ENCODE results near the gene SPC24. TPM values are rescaled to one million over a fixed set of nuclear protein-coding genes. Genes with fewer than 3 reads are reported as not detected.
A peak's percentile ranks its signal among the peaks of the same experiment; 100 is the strongest.

Gene SPC24
- total and polyA plus RNA-seq, 9 of the 15 experiments (the other 6 are each of a cell fraction or from before 2014, with no cell fraction given): 18.2 to 154 (median 60.9) TPM

DNA sequence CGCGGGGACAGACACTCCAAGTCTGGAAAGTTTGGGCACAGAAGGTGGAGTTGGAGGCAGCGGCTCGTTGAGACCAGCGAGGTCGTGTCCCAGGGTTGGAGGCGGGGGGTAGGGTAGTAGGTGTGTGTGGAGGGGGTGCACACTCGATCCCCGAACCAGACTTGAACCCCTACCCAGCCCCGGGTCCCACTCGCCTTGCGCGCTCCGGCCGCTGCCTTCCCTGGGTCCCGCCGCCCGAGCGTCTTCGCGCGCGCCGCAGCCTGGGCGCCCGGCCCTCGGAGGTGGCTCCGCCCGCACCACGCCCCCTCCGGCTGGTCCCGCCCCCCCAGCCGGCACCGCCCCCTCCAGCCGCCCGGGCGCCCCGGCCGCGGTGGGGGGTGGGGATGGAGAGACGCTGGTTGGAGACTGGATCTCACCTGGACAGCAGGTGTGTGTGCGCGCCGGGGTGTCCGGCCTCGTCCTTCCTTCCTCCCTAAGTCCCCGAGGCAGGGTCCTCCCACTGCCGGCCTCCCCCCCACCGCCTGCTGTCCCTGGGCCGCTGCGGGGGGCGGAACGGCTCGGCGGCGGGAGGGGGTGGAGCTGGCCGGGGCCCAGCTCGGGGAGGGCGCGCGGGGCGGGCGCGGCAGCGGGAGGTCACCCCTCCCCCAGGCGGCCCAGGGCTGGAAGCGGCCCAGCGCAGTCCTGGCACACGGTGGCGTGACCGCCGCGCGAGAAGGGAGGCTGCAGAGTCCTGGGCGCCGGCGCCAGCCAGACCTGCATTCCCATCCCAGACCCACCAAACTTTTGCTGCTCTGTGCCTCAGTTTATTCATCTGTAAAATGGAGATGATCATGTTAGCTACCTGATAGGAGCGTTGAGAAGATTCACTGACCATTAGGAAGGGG lies 42.0 kb upstream of the SPC24 start, which contains the start of gene KANK2 (continued):
- TF ChIP-seq, protein P1, sequence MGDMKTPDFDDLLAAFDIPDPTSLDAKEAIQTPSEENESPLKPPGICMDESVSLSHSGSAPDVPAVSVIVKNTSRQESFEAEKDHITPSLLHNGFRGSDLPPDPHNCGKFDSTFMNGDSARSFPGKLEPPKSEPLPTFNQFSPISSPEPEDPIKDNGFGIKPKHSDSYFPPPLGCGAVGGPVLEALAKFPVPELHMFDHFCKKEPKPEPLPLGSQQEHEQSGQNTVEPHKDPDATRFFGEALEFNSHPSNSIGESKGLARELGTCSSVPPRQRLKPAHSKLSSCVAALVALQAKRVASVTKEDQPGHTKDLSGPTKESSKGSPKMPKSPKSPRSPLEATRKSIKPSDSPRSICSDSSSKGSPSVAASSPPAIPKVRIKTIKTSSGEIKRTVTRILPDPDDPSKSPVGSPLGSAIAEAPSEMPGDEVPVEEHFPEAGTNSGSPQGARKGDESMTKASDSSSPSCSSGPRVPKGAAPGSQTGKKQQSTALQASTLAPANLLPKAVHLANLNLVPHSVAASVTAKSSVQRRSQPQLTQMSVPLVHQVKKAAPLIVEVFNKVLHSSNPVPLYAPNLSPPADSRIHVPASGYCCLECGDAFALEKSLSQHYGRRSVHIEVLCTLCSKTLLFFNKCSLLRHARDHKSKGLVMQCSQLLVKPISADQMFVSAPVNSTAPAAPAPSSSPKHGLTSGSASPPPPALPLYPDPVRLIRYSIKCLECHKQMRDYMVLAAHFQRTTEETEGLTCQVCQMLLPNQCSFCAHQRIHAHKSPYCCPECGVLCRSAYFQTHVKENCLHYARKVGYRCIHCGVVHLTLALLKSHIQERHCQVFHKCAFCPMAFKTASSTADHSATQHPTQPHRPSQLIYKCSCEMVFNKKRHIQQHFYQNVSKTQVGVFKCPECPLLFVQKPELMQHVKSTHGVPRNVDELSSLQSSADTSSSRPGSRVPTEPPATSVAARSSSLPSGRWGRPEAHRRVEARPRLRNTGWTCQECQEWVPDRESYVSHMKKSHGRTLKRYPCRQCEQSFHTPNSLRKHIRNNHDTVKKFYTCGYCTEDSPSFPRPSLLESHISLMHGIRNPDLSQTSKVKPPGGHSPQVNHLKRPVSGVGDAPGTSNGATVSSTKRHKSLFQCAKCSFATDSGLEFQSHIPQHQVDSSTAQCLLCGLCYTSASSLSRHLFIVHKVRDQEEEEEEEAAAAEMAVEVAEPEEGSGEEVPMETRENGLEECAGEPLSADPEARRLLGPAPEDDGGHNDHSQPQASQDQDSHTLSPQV (IDR thresholded peaks at IDR 0.05): 0 out of 2 replicates have a peak, but pooled peaks have one; percentile 30
- TF ChIP-seq ATF1 (CRISPR knock-in tag; IDR thresholded peaks at IDR 0.05) (no peak), ATF1 (tag; IDR thresholded peaks at IDR 0.05) (no peak; the same call in 1 of the 2 replicates), SMAD4 (CRISPR knock-in tag; conservative IDR thresholded peaks at IDR 0.05) (peak; percentile 72), NONO (IDR thresholded peaks at IDR 0.05; ENCODE audit: low read depth in 2 of 2, low read length in 1 of 2) (peak in 1 of 2 experiments; percentile 33; a peak in 1 of 4 replicates), NR2C2 (CRISPR knock-in tag; IDR thresholded peaks at IDR 0.05) (no peak), NR2C2 (tag; IDR thresholded peaks at IDR 0.05) (peak; percentile 89), PHF20 (IDR thresholded peaks at IDR 0.05; ENCODE audit: partially characterized antibody) (peak; percentile 72), CHD4 (IDR thresholded peaks at IDR 0.05; ENCODE audit: insufficient read depth, insufficient replicate concordance, low read depth, low read length, poor library complexity, severe bottlenecking) (peak; percentile 93), USF1 (CRISPR knock-in tag; IDR thresholded peaks at IDR 0.05) (0 out of 2 replicates have a peak, but pooled peaks have one; percentile 6), FOXA3 (CRISPR knock-in tag; conservative IDR thresholded peaks at IDR 0.05 in 1 of 2, IDR thresholded peaks at IDR 0.05 in 1 of 2) (0 out of 4 replicates have a peak, but pooled peaks of 1 of the 2 experiments have one; percentile 44), BCOR (IDR thresholded peaks at IDR 0.05) (peak; percentile 99), ZBTB7A (IDR thresholded peaks at IDR 0.05; ENCODE audit: borderline replicate concordance, control insufficient read depth, low read depth, low read length) (peak; percentile 63; the same call in 1 of the 2 replicates), ARID4B (CRISPR knock-in tag; IDR thresholded peaks at IDR 0.05) (peak; percentile 70), SP1 (CRISPR knock-in tag; IDR thresholded peaks at IDR 0.05) (peak; percentile 62), SIN3A (IDR thresholded peaks at IDR 0.05; ENCODE audit: borderline replicate concordance in 2 of 2, control insufficient read depth in 1 of 2, low read depth in 2 of 2, low read length in 2 of 2) (peak in 1 of 2 experiments; percentile 75; a peak in 1 of 4 replicates)
